IPS-15b (cell line): ENCODE measurements around the gene RAB7B.
"Not testable (repeated sequence)": the region's sequence is repeated elsewhere in the genome, so short reads cannot be mapped to it uniquely, and the experiment has no call there.

Experiments
- H3K27me3 ChIP-seq: one replicate; pipeline ENCODE4 v1.6.1; 2013; ENCODE audit warnings: low read length; ENCODE audit not compliant: control insufficient read depth, insufficient read depth
- H3K36me3 ChIP-seq: one replicate; pipeline ENCODE4 v1.6.1; 2013; ENCODE audit warnings: low read length; ENCODE audit not compliant: control insufficient read depth, insufficient read depth
- H3K4me1 ChIP-seq: one replicate; pipeline ENCODE4 v1.6.1; 2013; ENCODE audit warnings: mild to moderate bottlenecking, low read length; ENCODE audit not compliant: control insufficient read depth, insufficient read depth
- H3K4me3 ChIP-seq: one replicate; pipeline ENCODE4 v1.5.1; 2013; ENCODE audit warnings: low read depth, low read length
- H3K9ac ChIP-seq: one replicate; pipeline ENCODE4 v1.6.1; 2013; ENCODE audit warnings: low read depth, mild to moderate bottlenecking, low read length
- H3K9me3 ChIP-seq: one replicate; pipeline ENCODE4 v1.6.1; 2013; ENCODE audit warnings: mild to moderate bottlenecking, low read length; ENCODE audit not compliant: control insufficient read depth, insufficient read depth

The RAB7B gene

GRCh38 chr1:206002871-206003801 is at the start of gene RAB7B:
TSS of gene RAB7B (minus strand) at chr1:206003395. CDS start at chr1:205994135, 9,260 bp downstream.
- H3K9ac ChIP-seq: peak within 1 kb of the TSS; percentile 13
- H3K4me3 ChIP-seq: no peak within 1 kb of the TSS
- peaks cover 9% of the 10 kb centered on the region for H3K4me1 ChIP-seq
- no peaks in the 10 kb centered on the region for H3K36me3 ChIP-seq
- H3K9me3 ChIP-seq: peaks cover 2% of the 10 kb centered on the region
- H3K27me3 ChIP-seq: peaks cover 3% of the 10 kb centered on the region

- H3K4me1 ChIP-seq, H3K9ac ChIP-seq, H3K9me3 ChIP-seq, H3K27me3 ChIP-seq, H3K36me3 ChIP-seq, H3K4me3 ChIP-seq: not testable (repeated sequence)
Measured at GRCh38 chr1:206052231-206052865, 49.2 kb upstream of the RAB7B start.

- Histone ChIP-seq H3K9me3 (no peaks in the 10 kb centered on the region), H3K4me3 (no peak overlapping the region), H3K36me3 (no peaks in the 10 kb centered on the region), H3K4me1 (no peaks in the 10 kb centered on the region), H3K9ac (no peak overlapping the region), H3K27me3 (no peaks in the 10 kb centered on the region)
Measured at GRCh38 chr1:206050655-206051235, 47.5 kb upstream of the RAB7B start.

GRCh38 chr1:206049919-206050600 is 46.9 kb upstream of the RAB7B start:
- Histone ChIP-seq H3K9me3 (no peaks in the 10 kb centered on the region), H3K4me1 (no peaks in the 10 kb centered on the region), H3K9ac (no peak overlapping the region), H3K4me3 (no peak overlapping the region), H3K36me3 (no peaks in the 10 kb centered on the region), H3K27me3 (no peaks in the 10 kb centered on the region)

GRCh38 chr1:206049293-206049692 is 46.1 kb upstream of the RAB7B start:
- Histone ChIP-seq H3K27me3 (no peaks in the 10 kb centered on the region), H3K36me3 (no peaks in the 10 kb centered on the region), H3K9me3 (no peaks in the 10 kb centered on the region), H3K9ac (no peak overlapping the region), H3K4me1 (no peaks in the 10 kb centered on the region), H3K4me3 (no peak overlapping the region)

- H3K27me3 ChIP-seq: no peaks in the 10 kb centered on the region
- H3K9ac ChIP-seq: no peak overlapping the region
- no peaks in the 10 kb centered on the region for H3K9me3 ChIP-seq
- H3K36me3 ChIP-seq: no peaks in the 10 kb centered on the region
- no peak overlapping the region for H3K4me3 ChIP-seq
- H3K4me1 ChIP-seq: no peaks in the 10 kb centered on the region
Measured at GRCh38 chr1:206048582-206048981, 45.4 kb upstream of the RAB7B start.

GRCh38 chr1:206047271-206047670 is 44.1 kb upstream of the RAB7B start:
- no peaks in the 10 kb centered on the region for H3K27me3 ChIP-seq
- H3K36me3 ChIP-seq: no peaks in the 10 kb centered on the region
- no peak overlapping the region for H3K9ac ChIP-seq
- no peaks in the 10 kb centered on the region for H3K4me1 ChIP-seq
- H3K4me3 ChIP-seq: no peak overlapping the region
- no peaks in the 10 kb centered on the region for H3K9me3 ChIP-seq

- Histone ChIP-seq H3K9me3 (no peaks in the 10 kb centered on the region), H3K4me3 (no peak overlapping the region), H3K4me1 (peaks cover 11% of the 10 kb centered on the region), H3K27me3 (no peaks in the 10 kb centered on the region), H3K36me3 (no peaks in the 10 kb centered on the region), H3K9ac (no peak overlapping the region)
Measured at GRCh38 chr1:206041640-206042039, 38.4 kb upstream of the RAB7B start.

- no peaks in the 10 kb centered on the region for H3K27me3 ChIP-seq
- peaks cover 11% of the 10 kb centered on the region for H3K4me1 ChIP-seq
- no peak overlapping the region for H3K4me3 ChIP-seq
- H3K9ac ChIP-seq: no peak overlapping the region
- H3K9me3 ChIP-seq: no peaks in the 10 kb centered on the region
- H3K36me3 ChIP-seq: no peaks in the 10 kb centered on the region
Measured at GRCh38 chr1:206040328-206040727, 37.1 kb upstream of the RAB7B start.

GRCh38 chr1:206039046-206039973 is 36.1 kb upstream of the RAB7B start:
- H3K4me1 ChIP-seq: peaks cover 11% of the 10 kb centered on the region
- H3K27me3 ChIP-seq: no peaks in the 10 kb centered on the region
- no peaks in the 10 kb centered on the region for H3K36me3 ChIP-seq
- no peak overlapping the region for H3K9ac ChIP-seq
- no peaks in the 10 kb centered on the region for H3K9me3 ChIP-seq
- no peak overlapping the region for H3K4me3 ChIP-seq

GRCh38 chr1:206037581-206037980 is 34.4 kb upstream of the RAB7B start:
- H3K27me3 ChIP-seq: no peaks in the 10 kb centered on the region
- no peaks in the 10 kb centered on the region for H3K36me3 ChIP-seq
- no peaks in the 10 kb centered on the region for H3K9me3 ChIP-seq
- H3K9ac ChIP-seq: no peak overlapping the region
- H3K4me3 ChIP-seq: no peak overlapping the region
- H3K4me1 ChIP-seq: peaks cover 11% of the 10 kb centered on the region
